T-cell (primary cell): Measurements from ENCODE around the gene HES6. TPM values are rescaled to one million over a fixed set of nuclear protein-coding genes. Genes with fewer than 3 reads are reported as not detected.

Experiments used
- ATAC-seq, 4 experiments: fragments of 200-7000 bp in 3 of 4; fragments of 150-1000 bp in 1 of 4; cut with Tn5 transposase; replicated peaks in 1 of 4; 1 replicate in 3 of 4; 2 replicates in 1 of 4; pipeline ENCODE4 v1.10.0; 2021; ENCODE audit warnings: moderate library complexity in 3 of 4, mild to moderate bottlenecking in 2 of 4, moderate number of reproducible peaks in 1 of 4
- CTCF ChIA-PET, 2 donors: fragments of 300-600 bp; sonication (Branson Sonifier 250); formaldehyde crosslinking; loops; one replicate each; lab custom pipeline; 2022; ENCODE audit warnings: antibody characterized with exemption in 2 of 2; lab: Charles Lee
- POLR2A ChIA-PET, 2 donors: fragments of 300-600 bp; sonication (Branson Sonifier 250); formaldehyde crosslinking; loops; one replicate each; lab custom pipeline; 2022; ENCODE audit warnings: antibody characterized with exemption in 2 of 2; lab: Charles Lee
- DNase-seq, 35 experiments: peaks; one replicate each; pipeline versions ENCODE4 v3.0.0 to v3.0.0-alpha.2; 2013 to 2023
- H3K27ac ChIP-seq: one replicate; pipeline ENCODE4 v1.5.1; 2013; ENCODE audit warnings: low read length
- H3K27me3 ChIP-seq, 2 experiments: replicated peaks in 1 of 2; 1 replicate in 1 of 2; 2 replicates in 1 of 2; pipeline versions ENCODE4 v1.6.1 to v1.7.0; 2013; ENCODE audit warnings: low read length in 1 of 2, mixed read lengths in 1 of 2; ENCODE audit not compliant: control insufficient read depth in 2 of 2, insufficient read depth in 2 of 2; ENCODE audit errors: extremely low read depth in 1 of 2
- H3K36me3 ChIP-seq, 2 donors: 1 replicate in 1 of 2; 2 replicates in 1 of 2; pipeline versions ENCODE4 v1.6.1 to v1.7.0; 2013; ENCODE audit warnings: low read length in 1 of 2; ENCODE audit not compliant: control insufficient read depth in 2 of 2, insufficient read depth in 1 of 2; ENCODE audit errors: extremely low read depth in 1 of 2
- H3K4me1 ChIP-seq, 2 experiments: 1 replicate in 1 of 2; 2 replicates in 1 of 2; pipeline versions ENCODE4 v1.6.1 to v1.7.0; 2013; ENCODE audit warnings: low read length in 2 of 2, mixed read lengths in 1 of 2; ENCODE audit not compliant: insufficient read depth in 2 of 2, control insufficient read depth in 1 of 2; ENCODE audit errors: extremely low read depth in 1 of 2
- H3K4me3 ChIP-seq, 2 donors: 1 replicate in 1 of 2; 2 replicates in 1 of 2; pipeline versions ENCODE4 v1.5.1 to v1.7.0; 2013; ENCODE audit warnings: mild to moderate bottlenecking in 2 of 2, low read length in 1 of 2, moderate library complexity in 1 of 2; ENCODE audit not compliant: control insufficient read depth in 1 of 2; ENCODE audit errors: extremely low read depth in 1 of 2
- H3K9me3 ChIP-seq: 2 replicates; pipeline ENCODE4 v1.7.0; 2013
- H3K27ac Mint-ChIP-seq, 2 donors: one replicate each; pipeline ENCODE4 v1.8.0; 2020 to 2021; ENCODE audit warnings: mild to moderate bottlenecking in 2 of 2, mixed read lengths in 2 of 2
- H3K27me3 Mint-ChIP-seq, 2 donors: one replicate each; pipeline ENCODE4 v1.8.0; 2021 to 2022; ENCODE audit warnings: mixed read lengths in 2 of 2
- H3K36me3 Mint-ChIP-seq: one replicate; pipeline ENCODE4 v1.8.0; 2021; ENCODE audit warnings: mixed read lengths
- H3K4me1 Mint-ChIP-seq, 3 donors: one replicate each; pipeline ENCODE4 v1.8.0; 2020 to 2022; ENCODE audit warnings: mixed read lengths in 3 of 3, mild to moderate bottlenecking in 1 of 3
- H3K4me3 Mint-ChIP-seq, 3 donors: one replicate each; pipeline ENCODE4 v1.8.0; 2020 to 2022; ENCODE audit warnings: mild to moderate bottlenecking in 3 of 3, mixed read lengths in 3 of 3, moderate library complexity in 3 of 3
- H3K9me3 Mint-ChIP-seq, 3 donors: one replicate each; pipeline ENCODE4 v1.8.0; 2020 to 2022; ENCODE audit warnings: mixed read lengths in 3 of 3
- WGBS: methylation state at CpG from one replicate; pipeline ENCODE4 v1.1.5; 2013; ENCODE audit warnings: missing lambda C conversion rate; ENCODE audit not compliant: insufficient coverage; 5-methylcytosine and 5-hydroxymethylcytosine counted together
- total RNA-seq, 35 experiments: library from RNA in 6 of 35; stranded (reverse) in 6 of 35; fragments of 120-200 nt in 1 of 35; gene quantifications; one replicate each; pipeline versions ENCODE4 v1.2.1 to v1.2.4 and lab custom pipeline; 2013 to 2026

The HES6 gene
- total RNA-seq, 5 donors from 2014 or later (not counting 1 experiment from before 2014, with no cell fraction given): 1.7 to 3.6 (median 2.7) TPM

DNA sequence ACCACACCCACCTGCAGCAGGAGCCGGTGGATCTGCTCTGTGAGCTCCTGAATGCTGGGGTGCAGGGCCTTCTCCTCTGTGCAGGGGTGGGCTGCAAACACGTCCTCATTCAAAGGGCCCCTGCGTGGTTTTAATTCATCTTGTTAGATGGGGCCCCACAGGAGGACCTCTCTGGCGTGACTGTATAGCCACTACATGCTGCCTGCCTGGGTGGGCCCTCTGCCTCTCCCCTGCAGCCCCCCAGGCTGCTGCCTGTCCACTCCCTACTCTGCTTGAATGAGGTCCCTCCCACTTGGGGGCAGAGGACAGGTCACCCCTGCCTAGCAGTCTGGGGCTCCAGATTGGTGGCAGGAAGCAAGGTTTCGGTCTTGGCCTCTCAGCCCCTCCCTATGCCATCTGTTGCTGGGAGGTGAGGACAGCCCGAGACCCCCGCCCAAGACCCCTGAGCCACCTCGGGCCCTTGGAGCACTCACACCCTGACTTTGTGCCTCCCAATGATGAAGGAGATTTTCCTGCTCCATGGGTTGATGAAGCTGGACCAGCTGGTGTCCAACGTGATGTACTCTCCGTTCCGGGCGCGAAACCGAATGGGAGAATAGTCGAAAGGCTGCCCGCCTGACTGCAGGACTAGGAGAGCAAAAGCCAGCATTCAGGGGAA lies 22.0 kb upstream of the HES6 start:
- Mint-ChIP-seq H3K27me3 (no peaks in the 10 kb centered on the region), H3K36me3 (peaks cover 16% of the 10 kb centered on the region), H3K4me1 (peaks cover 5 to 8% (median 5%) of the 10 kb centered on the region in 3 donors), H3K4me3 (no peak overlapping the region), H3K27ac (no peak overlapping the region), H3K9me3 (no peaks in the 10 kb centered on the region)
- H3K27me3 ChIP-seq: no peaks in the 10 kb centered on the region
- ChIA-PET POLR2A (no interaction called here), CTCF (interaction anchor here in 1 of 2 donors (0.6 kb wide), 1 partner anchor 51 kb away, joined by 3 read pairs; no protein-coding TSS in a partner anchor)
- peaks cover 0 to 8% of the 10 kb centered on the region in 2 experiments for H3K4me1 ChIP-seq
- 93% methylated on average over 16 of the region's 16 CpGs for WGBS
- DNase-seq (no peak), ATAC-seq (no peak)
- H3K27ac ChIP-seq: no peak overlapping the region
- no peak overlapping the region for H3K4me3 ChIP-seq
- no peaks in the 10 kb centered on the region for H3K9me3 ChIP-seq
- peaks cover 28 to 30% of the 10 kb centered on the region in 2 donors for H3K36me3 ChIP-seq

DNA sequence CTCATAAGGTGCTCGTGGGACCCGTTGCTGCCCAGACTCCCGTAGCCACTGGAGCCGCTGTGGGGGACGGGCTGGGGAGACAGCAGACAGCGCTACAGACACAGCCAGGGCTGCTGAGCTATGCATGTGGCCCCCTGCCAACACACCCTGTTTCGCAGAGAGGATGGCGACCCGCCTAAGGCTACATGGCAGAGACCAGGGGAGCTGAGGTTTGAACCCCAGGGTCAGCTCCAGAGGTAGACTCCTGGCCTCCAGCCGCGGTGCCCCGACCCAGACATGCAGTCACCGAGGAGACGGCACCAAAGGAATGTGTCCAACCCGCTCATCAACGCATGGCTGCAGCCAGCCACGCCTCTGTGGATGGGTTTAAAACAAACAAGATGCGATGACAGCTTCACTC lies 21.0 kb upstream of the HES6 start:
- ATAC-seq: no peak
- ChIA-PET CTCF (interaction anchor here in 1 of 2 donors (0.6 to 1.3 kb wide), 2 partner anchors 10 to 303 kb away, joined by 3 to 5 read pairs; no protein-coding TSS in a partner anchor), POLR2A (no interaction called here)
- no peak for DNase-seq
- H3K4me1 ChIP-seq: peaks cover 0 to 8% of the 10 kb centered on the region in 2 experiments
- peaks cover 28 to 32% of the 10 kb centered on the region in 2 donors for H3K36me3 ChIP-seq
- H3K27me3 Mint-ChIP-seq: no peaks in the 10 kb centered on the region
- no peak overlapping the region for H3K27ac Mint-ChIP-seq
- no peak overlapping the region for H3K4me3 ChIP-seq
- H3K36me3 Mint-ChIP-seq: peaks cover 14% of the 10 kb centered on the region
- H3K27me3 ChIP-seq: no peaks in the 10 kb centered on the region
- no peaks in the 10 kb centered on the region for H3K9me3 Mint-ChIP-seq
- H3K4me1 Mint-ChIP-seq: peaks cover 5 to 8% (median 5%) of the 10 kb centered on the region in 3 donors
- no peaks in the 10 kb centered on the region for H3K9me3 ChIP-seq
- no peak overlapping the region for H3K27ac ChIP-seq
- no peak overlapping the region for H3K4me3 Mint-ChIP-seq
- 96% methylated on average over 15 of the region's 18 CpGs for WGBS

DNA sequence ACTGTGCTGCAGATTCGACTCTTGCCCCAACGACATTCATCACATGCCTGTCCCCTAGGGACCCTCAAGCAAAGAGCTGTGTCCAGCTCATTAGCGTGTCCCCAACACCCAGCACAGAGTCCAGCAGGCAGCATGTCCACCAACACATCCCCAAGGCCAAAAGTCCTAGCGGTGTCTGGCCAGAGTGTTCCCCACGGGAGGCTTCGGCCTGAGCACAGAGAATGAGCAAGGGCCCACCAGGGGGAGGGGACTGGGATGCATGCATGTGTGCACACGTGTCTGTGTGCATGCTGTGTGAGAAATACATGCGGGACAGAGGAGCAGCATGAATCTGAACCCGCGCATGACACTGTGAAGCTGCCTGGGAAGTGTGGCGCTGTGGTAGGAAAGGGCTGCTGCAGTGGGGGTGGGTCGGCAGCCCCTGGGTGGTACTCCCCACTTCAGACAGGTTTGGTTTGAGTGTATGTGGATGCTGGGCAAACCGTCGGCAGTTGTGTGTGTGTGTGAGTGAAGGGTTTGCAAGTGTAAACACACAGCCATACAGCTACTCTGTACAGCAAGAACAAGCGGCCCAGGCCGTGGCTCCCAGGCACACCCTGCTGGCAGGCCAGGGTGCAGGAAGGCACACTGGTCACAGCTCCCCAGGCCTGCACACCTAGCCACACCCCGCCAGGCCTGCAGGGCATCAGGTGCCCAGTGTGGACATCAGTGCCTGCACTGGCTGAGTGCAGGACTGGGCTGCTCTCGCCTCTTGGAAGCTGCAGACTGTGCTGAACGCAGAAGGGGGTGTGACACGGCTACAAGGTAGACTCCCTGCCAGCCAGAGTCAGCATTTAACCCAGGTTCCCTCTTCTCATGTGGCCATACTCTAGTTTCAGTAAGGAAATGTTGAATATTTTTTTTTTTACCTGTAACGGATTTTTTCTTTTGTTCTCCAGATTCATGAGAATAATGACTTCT lies 19.5 kb upstream of the HES6 start:
- Mint-ChIP-seq H3K27ac (no peak overlapping the region), H3K27me3 (no peaks in the 10 kb centered on the region), H3K9me3 (no peaks in the 10 kb centered on the region), H3K36me3 (peaks cover 28% of the 10 kb centered on the region), H3K4me1 (peaks cover 5 to 8% (median 5%) of the 10 kb centered on the region in 3 donors), H3K4me3 (no peak overlapping the region)
- Histone ChIP-seq H3K27me3 (no peaks in the 10 kb centered on the region), H3K4me3 (no peak overlapping the region), H3K27ac (no peak overlapping the region), H3K36me3 (peaks cover 25 to 39% of the 10 kb centered on the region in 2 donors), H3K4me1 (peaks cover 0 to 8% of the 10 kb centered on the region in 2 experiments), H3K9me3 (no peaks in the 10 kb centered on the region)
- CTCF ChIA-PET: interaction anchor here (0.7 to 0.8 kb wide), 3 partner anchors 290 to 404 kb away, joined by 3 to 6 read pairs (median 6); no protein-coding TSS in a partner anchor
- DNase-seq (no peak), ATAC-seq (no peak)
- WGBS: 77% methylated on average over 13 of the region's 21 CpGs
- POLR2A ChIA-PET: interaction anchor here (0.6 kb wide), 3 partner anchors 14 to 420 kb away, joined by 3 to 4 read pairs (median 3); no protein-coding TSS in a partner anchor

DNA sequence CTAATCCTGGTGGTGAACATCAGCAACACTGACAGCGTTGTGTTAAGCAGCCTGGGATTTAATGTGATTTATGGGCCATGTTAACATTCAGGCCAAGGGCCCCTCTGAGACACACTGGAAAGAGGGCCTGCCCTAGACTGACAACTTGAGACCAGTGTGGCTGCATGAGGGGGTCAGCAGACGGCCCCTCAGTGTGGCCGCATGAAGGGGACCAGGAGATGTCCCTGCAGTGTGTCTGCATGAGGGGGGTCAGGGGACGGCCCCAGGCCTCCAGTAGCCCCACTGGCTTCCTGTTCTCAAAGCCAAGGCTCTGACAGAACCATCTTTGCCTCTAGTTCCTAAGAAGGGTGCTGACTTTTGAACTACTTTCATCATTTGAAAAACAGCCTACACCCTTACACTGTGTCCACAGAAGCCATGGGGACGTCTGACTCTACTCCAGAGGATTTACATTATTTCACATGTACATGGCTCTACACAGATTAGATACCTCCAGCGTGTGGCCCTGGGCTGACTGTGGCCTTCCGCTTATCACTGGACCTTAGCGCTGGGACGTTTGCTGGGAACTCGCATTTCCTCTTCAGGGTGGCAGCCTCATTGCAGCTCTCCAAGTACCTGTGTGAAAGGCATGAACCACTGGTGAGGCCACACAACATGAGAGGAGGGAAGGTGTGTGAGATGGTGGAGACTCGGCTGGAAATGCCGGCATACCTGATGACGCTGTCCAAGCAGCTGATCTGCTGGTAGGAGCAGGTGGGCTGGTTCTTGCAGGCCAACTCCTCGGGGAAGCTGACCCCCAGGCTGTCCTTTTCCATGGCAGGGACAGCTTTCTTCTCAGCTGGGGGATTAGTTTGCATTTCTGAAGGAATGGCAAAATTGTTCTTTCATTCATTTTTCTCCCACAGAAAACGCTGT lies 18.2 kb upstream of the HES6 start:
- Histone ChIP-seq H3K4me1 (no peaks in the 10 kb centered on the region), H3K36me3 (peaks cover 23 to 39% of the 10 kb centered on the region in 2 donors), H3K9me3 (no peaks in the 10 kb centered on the region), H3K27ac (no peak overlapping the region), H3K4me3 (no peak overlapping the region), H3K27me3 (no peaks in the 10 kb centered on the region)
- ATAC-seq: no peak
- DNase-seq: no peak
- Mint-ChIP-seq H3K9me3 (no peaks in the 10 kb centered on the region), H3K4me1 (no peaks in the 10 kb centered on the region), H3K27ac (no peak overlapping the region), H3K36me3 (peaks cover 24% of the 10 kb centered on the region), H3K4me3 (no peak overlapping the region), H3K27me3 (no peaks in the 10 kb centered on the region)
- POLR2A ChIA-PET: no interaction called here
- 93% methylated on average over 13 of the region's 15 CpGs for whole genome bisulfite sequencing
- CTCF ChIA-PET: no interaction called here

DNA sequence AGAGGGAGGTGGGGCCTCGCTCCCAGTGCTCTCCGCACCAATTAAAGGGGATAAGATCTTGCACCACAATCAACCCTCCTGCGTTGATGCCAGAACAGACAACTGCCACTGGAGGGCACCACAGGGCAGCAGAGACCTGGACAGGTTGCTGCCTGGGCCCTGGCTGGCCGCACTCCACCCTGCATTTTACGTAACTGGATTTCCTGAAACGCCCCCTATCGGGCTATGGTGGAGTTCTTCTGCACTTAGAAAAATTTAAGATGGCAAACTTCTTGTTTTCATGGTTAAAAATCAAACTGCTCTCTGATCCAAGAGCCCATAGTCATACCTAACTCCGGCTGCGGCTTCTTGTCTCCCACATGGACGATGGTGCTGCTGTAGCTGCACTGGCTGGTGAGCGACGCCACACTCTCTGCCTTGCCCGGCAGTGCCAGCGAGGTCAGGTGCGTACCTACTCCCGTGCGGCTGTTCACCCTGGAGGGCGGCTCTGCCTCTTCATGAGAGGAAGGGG lies 16.8 kb upstream of the HES6 start:
- Mint-ChIP-seq H3K9me3 (no peaks in the 10 kb centered on the region), H3K4me1 (no peaks in the 10 kb centered on the region), H3K4me3 (no peak overlapping the region), H3K27me3 (no peaks in the 10 kb centered on the region), H3K36me3 (peaks cover 29% of the 10 kb centered on the region), H3K27ac (no peak overlapping the region)
- ATAC-seq (peak; percentile 85 to 90 (median 87)), DNase-seq (peak; percentile 25 to 82 (median 69))
- peaks cover 26 to 43% of the 10 kb centered on the region in 2 donors for H3K36me3 ChIP-seq
- H3K27ac ChIP-seq: no peak overlapping the region
- no peaks in the 10 kb centered on the region for H3K27me3 ChIP-seq
- no peaks in the 10 kb centered on the region for H3K4me1 ChIP-seq
- 60% methylated on average over 7 of the region's 18 CpGs for WGBS
- no peak overlapping the region for H3K4me3 ChIP-seq
- H3K9me3 ChIP-seq: no peaks in the 10 kb centered on the region
- ChIA-PET POLR2A (no interaction called here), CTCF (interaction anchor here in 1 of 2 donors (0.6 kb wide), 1 partner anchor 9 kb away, joined by 3 read pairs; no protein-coding TSS in a partner anchor)
